ENCODE results near the gene LSAMP.
A peak's percentile ranks its signal among the peaks of the same experiment; 100 is the strongest.
"Not testable (repeated sequence)": the region's sequence is repeated elsewhere in the genome, so short reads cannot be mapped to it uniquely, and the experiment has no call there.

Gene LSAMP

DNA sequence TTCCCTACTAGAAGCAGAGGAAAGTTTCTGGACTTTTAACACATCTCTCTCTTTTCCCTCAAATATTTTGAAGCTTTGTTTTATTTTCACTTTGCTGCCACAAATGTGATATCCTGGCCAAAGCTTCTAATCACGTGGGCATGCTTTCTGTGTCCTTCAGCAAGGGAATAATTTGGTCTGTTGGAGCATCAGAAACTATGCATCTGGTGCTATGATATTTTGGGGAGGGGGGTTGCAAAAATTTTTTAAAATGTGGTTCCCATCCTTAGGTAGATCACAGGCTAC, 567.7 kb downstream of the LSAMP start:
- no peak for DNase-seq (ENCODE audit: low spot score)

GRCh38 chr3:115876876-115877614, 568.2 kb downstream of the LSAMP start:
- no peak for DNase-seq (ENCODE audit: low spot score)

GRCh38 chr3:115875460-115875859, 569.8 kb downstream of the LSAMP start:
- DNase-seq (ENCODE audit: low spot score): no peak

- no peak for DNase-seq (ENCODE audit: low spot score)
Observed at GRCh38 chr3:115871735-115872134, 573.6 kb downstream of the LSAMP start.

- DNase-seq (ENCODE audit: low spot score): no peak
Observed at GRCh38 chr3:115864911-115865310, 580.4 kb downstream of the LSAMP start.

DNA sequence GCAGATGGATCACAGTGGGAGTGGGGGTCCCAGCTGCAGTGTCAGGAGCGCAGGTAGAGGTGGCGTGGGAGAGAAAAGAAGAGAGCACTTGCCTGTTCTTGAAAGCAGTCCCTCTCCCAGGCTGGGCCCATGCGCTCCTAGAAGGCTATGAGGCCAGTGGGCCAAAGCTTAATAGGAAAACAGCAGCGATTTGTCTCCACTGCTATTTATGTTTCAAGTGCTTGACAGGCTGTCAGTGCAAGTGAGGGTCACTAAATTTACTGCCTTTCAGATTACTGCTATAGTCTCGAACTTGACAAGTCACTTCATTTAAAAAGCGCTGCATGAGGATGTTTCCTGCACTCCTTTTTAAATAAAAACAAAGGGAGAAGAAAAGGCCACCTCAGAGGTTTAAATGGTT, 582.4 kb downstream of the LSAMP start:
- no peak for DNase-seq (ENCODE audit: low spot score)

- no peak for DNase-seq (ENCODE audit: low spot score)
Observed at GRCh38 chr3:115862099-115862498, 583.2 kb downstream of the LSAMP start.

- DNase-seq (ENCODE audit: low spot score): no peak
Observed at GRCh38 chr3:115861166-115861733, 584.0 kb downstream of the LSAMP start.

DNA sequence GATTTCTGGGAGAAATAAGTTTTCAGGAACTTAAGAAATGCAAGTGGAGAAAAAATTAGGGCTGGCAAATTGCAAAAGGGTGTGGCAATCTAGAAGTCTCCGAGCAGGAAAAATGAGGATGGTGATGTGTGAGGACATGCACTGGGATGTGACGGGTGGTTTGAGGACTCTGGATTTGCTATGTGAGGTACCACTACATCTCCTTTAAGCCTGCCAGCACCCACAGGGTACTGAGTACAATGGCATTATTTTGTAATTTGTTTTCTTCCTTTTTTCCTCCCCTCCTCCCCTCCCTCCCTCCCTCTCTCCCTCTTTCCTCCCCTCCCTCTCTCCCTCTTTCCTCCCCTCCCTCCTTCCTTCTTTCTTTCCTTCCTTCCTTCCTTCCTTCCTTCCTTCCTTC, 584.5 kb downstream of the LSAMP start:
- DNase-seq (ENCODE audit: low spot score): no peak

DNA sequence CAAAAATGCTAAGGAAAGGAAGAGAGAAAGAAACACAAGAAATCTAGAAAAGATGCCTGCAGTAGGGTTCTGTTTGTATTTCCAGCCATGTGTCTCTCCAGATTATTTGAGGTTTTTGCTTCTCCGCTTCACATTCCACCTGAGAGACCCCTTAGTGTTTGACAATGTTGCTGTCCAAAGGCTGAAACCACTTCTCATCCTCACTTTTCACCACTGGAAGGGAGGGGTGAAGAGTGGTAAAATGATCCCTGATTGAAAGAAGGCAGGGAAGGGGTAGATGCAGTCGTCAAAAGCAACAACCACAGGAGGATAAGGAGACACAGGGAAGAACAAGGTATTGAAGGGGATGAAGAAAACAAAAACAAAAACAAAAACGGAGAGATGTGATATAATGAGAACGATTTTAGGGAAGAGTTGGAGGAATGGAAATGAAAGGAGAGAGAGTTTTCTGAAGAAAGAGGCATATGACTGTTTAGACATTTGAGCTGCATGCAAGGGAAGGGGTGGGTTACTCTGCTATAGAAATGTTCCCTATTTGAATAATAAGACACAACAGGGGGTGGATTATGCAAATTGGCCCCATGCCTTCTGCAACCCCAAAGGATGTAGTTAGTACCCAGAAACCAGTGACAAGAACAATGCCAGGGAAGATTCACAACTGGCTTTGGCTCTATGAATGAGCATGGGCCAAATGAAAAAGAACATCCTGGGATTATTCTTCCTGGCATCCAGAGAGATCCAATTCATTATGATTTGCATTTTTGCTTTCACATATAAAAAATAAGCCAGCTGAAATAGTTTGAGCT, 586.1 kb downstream of the LSAMP start:
- DNase-seq (ENCODE audit: low spot score): peak; percentile 6

- DNase-seq (ENCODE audit: low spot score): no peak
Observed at GRCh38 chr3:115857518-115858136, 587.7 kb downstream of the LSAMP start.

GRCh38 chr3:115855911-115856310, 589.4 kb downstream of the LSAMP start:
- DNase-seq (ENCODE audit: low spot score): no peak

GRCh38 chr3:115853104-115853503, 592.2 kb downstream of the LSAMP start:
- DNase-seq (ENCODE audit: low spot score): no peak

DNA sequence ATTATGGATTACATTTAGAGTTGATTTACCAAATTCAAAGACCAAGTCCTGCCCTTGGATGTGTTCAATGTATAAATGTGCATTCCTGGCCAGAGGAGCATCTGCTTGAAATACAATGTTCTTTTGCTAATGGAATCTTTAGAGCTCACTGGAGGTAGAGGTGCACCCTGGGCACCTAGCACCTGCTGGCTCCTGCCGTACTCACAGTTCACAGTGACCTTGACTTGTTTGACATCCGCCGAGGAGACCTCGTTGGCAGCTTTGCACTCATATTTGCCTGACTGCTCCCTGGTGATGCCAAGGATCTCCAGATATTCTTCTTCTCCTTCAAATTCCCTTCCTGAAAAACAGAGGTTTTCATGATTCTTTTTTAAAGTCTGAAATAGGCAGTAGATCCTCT, 593.0 kb downstream of the LSAMP start:
- no peak for DNase-seq (ENCODE audit: low spot score)

DNA sequence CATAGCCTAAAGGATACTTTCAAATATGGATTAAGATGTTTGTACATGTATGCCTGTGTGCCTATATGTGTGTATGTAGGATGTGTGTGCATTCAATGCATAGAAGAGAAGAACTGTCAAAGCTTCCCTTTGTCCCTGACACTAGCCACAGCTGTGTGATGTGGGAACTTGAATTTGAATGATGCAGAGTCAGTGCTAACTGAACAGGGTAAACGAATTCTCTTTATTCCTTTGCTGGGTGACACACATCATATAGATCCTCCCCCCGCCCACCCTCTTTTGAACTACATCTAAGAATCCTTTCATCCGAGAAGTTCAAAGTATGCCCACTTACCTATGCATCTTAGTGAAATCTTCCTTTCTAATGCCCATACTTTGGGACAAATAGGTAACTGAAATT, 593.7 kb downstream of the LSAMP start:
- no peak for DNase-seq (ENCODE audit: low spot score)

DNA sequence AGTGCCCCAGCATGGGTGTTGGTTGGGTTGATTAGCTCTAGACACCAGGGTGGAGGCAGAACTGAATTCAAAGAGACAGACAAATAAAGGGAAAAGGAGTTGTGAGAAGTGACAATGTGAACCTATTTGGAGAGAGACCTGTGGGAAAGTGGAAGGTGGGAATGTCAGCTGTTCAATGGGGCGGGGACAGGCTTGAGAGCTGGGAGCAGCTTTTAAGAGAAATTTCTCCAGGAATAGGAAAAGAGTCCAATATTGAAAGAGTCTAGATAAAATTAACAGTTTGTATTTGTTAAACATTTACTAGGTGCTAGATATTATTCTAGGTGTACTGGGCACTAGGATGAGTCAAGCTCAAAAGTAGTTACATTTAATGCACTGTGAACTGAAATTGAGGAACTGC, 596.6 kb downstream of the LSAMP start:
- no peak for DNase-seq (ENCODE audit: low spot score)

GRCh38 chr3:115845986-115846385, 599.3 kb downstream of the LSAMP start:
- DNase-seq (ENCODE audit: low spot score): no peak

GRCh38 chr3:115844729-115845128, 600.6 kb downstream of the LSAMP start:
- not testable (repeated sequence) for DNase-seq (ENCODE audit: low spot score)

DNA sequence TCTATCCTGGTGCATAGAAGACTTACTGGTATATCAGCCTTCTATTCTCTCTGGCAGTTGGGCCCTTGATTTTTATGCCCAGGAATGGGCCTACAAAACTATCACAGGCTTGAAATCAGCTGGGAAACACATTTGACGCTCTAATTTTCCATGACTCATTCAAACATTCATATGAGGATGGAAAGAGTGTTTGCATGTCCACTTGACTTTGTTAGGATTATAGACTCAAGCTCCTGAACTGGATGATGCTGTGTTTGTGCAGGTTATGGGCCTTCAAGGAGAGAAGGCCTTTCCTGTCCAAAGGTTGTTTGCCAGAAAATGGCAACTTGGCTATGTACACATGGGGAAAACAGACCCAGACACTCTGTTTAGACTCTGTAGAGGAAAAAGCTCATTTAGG, 602.1 kb downstream of the LSAMP start:
- DNase-seq (ENCODE audit: low spot score): no peak

DNA sequence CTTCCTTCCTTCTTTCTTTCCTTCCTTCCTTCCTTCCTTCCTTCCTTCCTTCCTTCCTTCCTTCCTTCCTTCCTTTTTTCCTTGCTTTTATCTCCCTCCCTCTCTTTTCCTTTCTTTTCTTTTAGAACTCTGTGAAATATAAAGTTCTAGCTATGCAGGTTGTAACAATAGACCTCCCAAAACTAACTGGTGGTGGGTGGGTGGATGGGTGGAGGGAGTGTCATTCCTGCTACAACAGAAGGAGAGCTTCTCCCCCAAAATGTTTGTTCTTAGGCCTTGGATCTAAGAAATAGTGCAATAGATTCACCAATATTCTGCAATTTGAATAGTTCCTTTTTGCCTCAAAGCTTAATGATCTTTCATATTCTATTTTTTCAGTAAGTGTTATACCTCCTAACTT, 606.0 kb downstream of the LSAMP start:
- no peak for DNase-seq (ENCODE audit: low spot score)

- no peak for DNase-seq (ENCODE audit: low spot score)
Observed at GRCh38 chr3:115838786-115839185, 606.5 kb downstream of the LSAMP start.

DNA sequence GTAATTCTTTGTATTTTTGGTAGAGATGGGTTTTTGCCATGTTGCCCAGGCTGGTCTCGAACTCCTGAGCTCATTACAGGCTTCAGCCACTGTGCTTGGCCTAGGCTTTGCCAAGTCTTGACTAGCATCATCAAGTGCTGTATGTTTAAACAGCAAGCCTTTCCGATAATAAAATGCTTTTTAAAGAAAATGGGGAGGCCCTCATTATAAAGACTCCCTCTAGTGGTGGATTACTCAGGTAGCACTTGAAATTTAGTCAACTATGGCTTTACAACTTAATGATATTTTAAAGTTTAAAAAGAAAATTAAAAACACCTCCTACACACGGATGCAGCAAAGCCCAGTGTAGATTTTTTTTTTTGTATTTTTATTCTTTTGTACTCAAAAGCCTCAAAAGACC, 608.3 kb downstream of the LSAMP start:
- DNase-seq (ENCODE audit: low spot score): peak; percentile 33

GRCh38 chr3:115835946-115836345, 609.3 kb downstream of the LSAMP start:
- no peak for DNase-seq (ENCODE audit: low spot score)
